Spleen (tissue), 11 donors: ENCODE results near the gene FNDC3A. TPM values are rescaled to one million over a fixed set of nuclear protein-coding genes. Genes with fewer than 3 reads are reported as not detected.
A peak's percentile ranks its signal among the peaks of the same experiment; 100 is the strongest.
"Not testable (repeated sequence)": the region's sequence is repeated elsewhere in the genome, so short reads cannot be mapped to it uniquely, and the experiment has no call there.

Experiments used
- DNase-seq: peaks from one replicate; pipeline ENCODE4 v3.0.0-alpha.2; 2020
- H3K27ac ChIP-seq, 8 donors: fragments of 200-600 bp; sonication (generic) in 7 of 8; 1 replicate in 4 of 8; 2 replicates in 4 of 8; pipeline versions ENCODE4 v1.5.0 to v1.8.0; 2016 to 2021; ENCODE audit warnings: inconsistent platforms in 4 of 8, mild to moderate bottlenecking in 4 of 8, moderate library complexity in 1 of 8
- H3K27me3 ChIP-seq, 7 donors: fragments of 200-600 bp; sonication (generic) in 6 of 7; replicated peaks in 1 of 7; 1 replicate in 4 of 7; 2 replicates in 3 of 7; pipeline versions ENCODE4 v1.5.0 to v1.8.0; 2016 to 2021; ENCODE audit warnings: inconsistent platforms in 3 of 7, mild to moderate bottlenecking in 1 of 7
- H3K36me3 ChIP-seq, 6 donors: fragments of 200-600 bp; sonication (generic) in 5 of 6; 1 replicate in 4 of 6; 2 replicates in 2 of 6; pipeline versions ENCODE4 v1.5.0 to v1.8.0; 2016 to 2021; ENCODE audit warnings: inconsistent platforms in 2 of 6
- H3K4me1 ChIP-seq, 6 donors: fragments of 200-600 bp; sonication (generic) in 5 of 6; 1 replicate in 3 of 6; 2 replicates in 3 of 6; pipeline versions ENCODE4 v1.5.0 to v1.8.0; 2016 to 2021; ENCODE audit warnings: inconsistent platforms in 3 of 6
- H3K4me3 ChIP-seq, 8 donors: fragments of 200-600 bp; sonication (generic) in 7 of 8; 1 replicate in 4 of 8; 2 replicates in 4 of 8; pipeline versions ENCODE4 v1.5.0 to v1.8.0; 2016 to 2021; ENCODE audit warnings: inconsistent platforms in 4 of 8, mild to moderate bottlenecking in 4 of 8, moderate library complexity in 2 of 8
- H3K9me3 ChIP-seq, 8 donors: fragments of 200-600 bp; sonication (generic) in 7 of 8; 1 replicate in 4 of 8; 2 replicates in 4 of 8; pipeline versions ENCODE4 v1.5.0 to v1.8.0; 2016 to 2021; ENCODE audit warnings: inconsistent platforms in 4 of 8
- CTCF ChIP-seq, 11 experiments: fragments of 200-600 bp in 7 of 11; fragments of 450-650 bp in 4 of 11; sonication (generic) in 4 of 11; IDR thresholded peaks in 8 of 11; conservative IDR thresholded peaks in 3 of 11; 1 replicate in 7 of 11; 2 replicates in 4 of 11; pipeline versions ENCODE4 v1.4.0 to v1.8.0; 2016 to 2021; ENCODE audit warnings: antibody characterized with exemption in 11 of 11, inconsistent platforms in 4 of 11, mild to moderate bottlenecking in 1 of 11
- POLR2A ChIP-seq, 3 donors: fragments of 450-650 bp; IDR thresholded peaks; one replicate each; pipeline ENCODE4 v1.5.1; 2017; ENCODE audit warnings: antibody characterized with exemption in 3 of 3, mild to moderate bottlenecking in 1 of 3
- POLR2AphosphoS5 ChIP-seq, 3 donors: sonication (generic); formaldehyde crosslinking; IDR thresholded peaks; one replicate each; pipeline ENCODE4 v1.5.1; 2017; ENCODE audit warnings: antibody characterized with exemption in 3 of 3
- WGBS, 5 donors: extraction: QIAGEN DNeasy Blood & Tissue Kit in 3 of 5; methylation state at CpG; one replicate each; pipeline versions ENCODE4 v1.1.5 to v1.1.7; 2013 to 2018; 5-methylcytosine and 5-hydroxymethylcytosine counted together
- intact Hi-C: fragments of 100-400 bp; cut with DNase I; formaldehyde crosslinking; loops from one replicate; pipeline ENCODE4 v1.15.0; 2023; ENCODE audit warnings: low total_unique reads
- polyA plus RNA-seq, 3 donors: library from polyadenylated mRNA; stranded (reverse); fragments of 200-250 nt; gene quantifications; one replicate each; pipeline ENCODE4 v1.2.1, GENCODE V29; 2013
- total RNA-seq, 7 donors: library from RNA; depleted of rRNA in 3 of 7; stranded (reverse); fragments of >200 nt in 3 of 7; fragmentation: NEBNext Ultra II Directional in 4 of 7; extraction: Animal tissue kit (Norgen Biotek cat#: 25700) in 4 of 7; gene quantifications; one replicate each; pipeline versions ENCODE4 v1.1.0 to v1.2.1, GENCODE V29; 2016 to 2021
- donor health status: healthy with polysubstance abuse.
- donor health status: DM: no; HTN: no; CAD: no; lungs with moderate emphysema.
- donor health status: DM: no; HTN: no; CAD: no.
- donor health status: Bipolar disorder and iron deficiency.
- donor health status: healthy.
- donor health status: DM: no; HTN: no; CAD: no.
- donor health status: DM: yes; HTN: yes; CAD: no.

The FNDC3A gene
- total and polyA plus RNA-seq, 10 donors: 11.2 to 83.7 (median 53.8) TPM

- H3K4me3 ChIP-seq: no peak overlapping the region
- H3K36me3 ChIP-seq: peaks cover 0 to 100% (median 48%) of the 10 kb centered on the region in 6 donors
- H3K4me1 ChIP-seq: peaks cover 0 to 20% (median 4%) of the 10 kb centered on the region in 6 donors
- intact Hi-C loops: no loop called here
- H3K9me3 ChIP-seq: no peaks in the 10 kb centered on the region
- H3K27me3 ChIP-seq: no peaks in the 10 kb centered on the region
- TF ChIP-seq CTCF (IDR thresholded peaks at IDR 0.05 in 8 of 11, conservative IDR thresholded peaks at IDR 0.05 in 3 of 11) (no peak), POLR2A (IDR thresholded peaks at IDR 0.05) (no peak), POLR2AphosphoS5 (IDR thresholded peaks at IDR 0.05) (no peak)
- no peak for DNase-seq
- peak overlapping the region in 3 of 8 donors; percentile 1 to 36 (median 2) for H3K27ac ChIP-seq
Measured at GRCh38 chr13:49140910-49141611, 165.3 kb downstream of the FNDC3A start.

GRCh38 chr13:49146950-49147355, 171.2 kb downstream of the FNDC3A start:
- Histone ChIP-seq H3K9me3 (peaks cover 0 to 35% (median 26%) of the 10 kb centered on the region in 8 donors), H3K36me3 (peaks cover 0 to 93% (median 38%) of the 10 kb centered on the region in 6 donors), H3K4me1 (peaks cover 0 to 21% (median 16%) of the 10 kb centered on the region in 6 donors), H3K27ac (peak overlapping the region; percentile 55 to 80 (median 74)), H3K27me3 (no peaks in the 10 kb centered on the region), H3K4me3 (peak overlapping the region in 4 of 8 donors; percentile 5 to 52 (median 8))
- 20 to 31% (median 22%) methylated on average over 2 of the region's 2 CpGs for WGBS, 5 donors
- no peak for DNase-seq
- TF ChIP-seq POLR2A (IDR thresholded peaks at IDR 0.05) (no peak), POLR2AphosphoS5 (IDR thresholded peaks at IDR 0.05) (no peak), CTCF (IDR thresholded peaks at IDR 0.05 in 8 of 11, conservative IDR thresholded peaks at IDR 0.05 in 3 of 11) (no peak)
- intact Hi-C loops: no loop called here

- Histone ChIP-seq H3K36me3 (peaks cover 0 to 81% (median 36%) of the 10 kb centered on the region in 6 donors), H3K9me3 (peaks cover 0 to 39% (median 30%) of the 10 kb centered on the region in 8 donors), H3K4me3 (no peak overlapping the region), H3K27ac (peak overlapping the region in 1 of 8 donors; percentile 77), H3K4me1 (peaks cover 0 to 21% (median 16%) of the 10 kb centered on the region in 6 donors), H3K27me3 (no peaks in the 10 kb centered on the region)
- no peak for TF ChIP-seq POLR2A (IDR thresholded peaks at IDR 0.05)
- intact Hi-C loops: no loop called here
- no peak for DNase-seq
- 95 to 100% (median 98%) methylated on average over 1 of the region's 1 CpG for WGBS, 5 donors
Measured at GRCh38 chr13:49148405-49148804, 172.7 kb downstream of the FNDC3A start.

GRCh38 chr13:49157955-49158584, 182.4 kb downstream of the FNDC3A start:
- WGBS, 5 donors: 93 to 96% (median 94%) methylated on average over 29 to 35 of the region's 35 CpGs
- H3K27ac ChIP-seq, H3K4me3 ChIP-seq, H3K27me3 ChIP-seq, intact Hi-C loops, DNase-seq, H3K4me1 ChIP-seq: not testable (repeated sequence)
- Histone ChIP-seq H3K36me3 (peaks cover 2 to 29% (median 10%) of the 10 kb centered on the region in 6 donors), H3K9me3 (peaks cover 0 to 13% (median 3%) of the 10 kb centered on the region in 8 donors)
- TF ChIP-seq POLR2AphosphoS5 (IDR thresholded peaks at IDR 0.05): peak in 1 of 3 donors; percentile 30

- H3K4me1 ChIP-seq, H3K4me3 ChIP-seq, H3K27me3 ChIP-seq, H3K27ac ChIP-seq, intact Hi-C loops: not testable (repeated sequence)
- TF ChIP-seq POLR2AphosphoS5 (IDR thresholded peaks at IDR 0.05): peak in 1 of 3 donors; percentile 24
- DNase-seq: peak; percentile 38
- Histone ChIP-seq H3K36me3 (peaks cover 2 to 77% (median 36%) of the 10 kb centered on the region in 6 donors), H3K9me3 (peaks cover 0 to 36% (median 26%) of the 10 kb centered on the region in 8 donors)
- WGBS, 5 donors: 95 to 100% (median 98%) methylated on average over 8 of the region's 8 CpGs
Measured at GRCh38 chr13:49163162-49163561, 187.4 kb downstream of the FNDC3A start.
